Measurements from ENCODE around the gene SFT2D3. TPM values are rescaled to one million over a fixed set of nuclear protein-coding genes. Genes with fewer than 3 reads are reported as not detected.

Gene SFT2D3
- total RNA-seq, 1 donor from 2014 or later = 12.5 TPM

GRCh38 chr2:127673291-127674069 is 27.8 kb upstream of the SFT2D3 start:
- peaks cover 79% of the 10 kb centered on the region for H3K27me3 Mint-ChIP-seq
- no peak for TF ChIP-seq CTCF (conservative IDR thresholded peaks at IDR 0.05)
- no peaks in the 10 kb centered on the region for H3K9me3 Mint-ChIP-seq
- peaks cover 6% of the 10 kb centered on the region for H3K4me1 Mint-ChIP-seq (ENCODE audit: unreplicated experiment)
- H3K27ac Mint-ChIP-seq = peak overlapping the region; percentile 55
- no peak for DNase-seq (ENCODE audit: extremely low spot score, unreplicated experiment)
- H3K4me3 Mint-ChIP-seq = peak overlapping the region; percentile 90
- no peaks in the 10 kb centered on the region for H3K36me3 Mint-ChIP-seq

- Mint-ChIP-seq H3K27me3 (peaks cover 79% of the 10 kb centered on the region), H3K27ac (peak overlapping the region; percentile 93), H3K36me3 (no peaks in the 10 kb centered on the region), H3K4me1 (ENCODE audit: unreplicated experiment) (peaks cover 6% of the 10 kb centered on the region), H3K4me3 (peak overlapping the region; percentile 90), H3K9me3 (no peaks in the 10 kb centered on the region)
- no peak for DNase-seq (ENCODE audit: extremely low spot score, unreplicated experiment)
- TF ChIP-seq CTCF (conservative IDR thresholded peaks at IDR 0.05) = no peak
Observed at GRCh38 chr2:127674241-127675209, 26.8 kb upstream of the SFT2D3 start.

- H3K27me3 Mint-ChIP-seq = peaks cover 72% of the 10 kb centered on the region
- peak; percentile 24 for TF ChIP-seq CTCF (conservative IDR thresholded peaks at IDR 0.05)
- peak within 1 kb of the TSS; percentile 93 for H3K27ac Mint-ChIP-seq
- H3K4me3 Mint-ChIP-seq = peak within 1 kb of the TSS; percentile 91
- DNase-seq (ENCODE audit: extremely low spot score, unreplicated experiment) = no peak
- H3K36me3 Mint-ChIP-seq = no peaks in the 10 kb centered on the region
- no peaks in the 10 kb centered on the region for H3K9me3 Mint-ChIP-seq
- peaks cover 6% of the 10 kb centered on the region for H3K4me1 Mint-ChIP-seq (ENCODE audit: unreplicated experiment)
Observed at GRCh38 chr2:127675331-127676261, 25.7 kb upstream of the SFT2D3 start, which contains the start of gene LIMS2. Gene LIMS2, minus strand, starts transcription at chr2:127675530. Its CDS starts 506 bp downstream, at chr2:127675024.

- H3K4me1 Mint-ChIP-seq (ENCODE audit: unreplicated experiment) = peaks cover 6% of the 10 kb centered on the region
- no peak overlapping the region for H3K4me3 Mint-ChIP-seq
- H3K9me3 Mint-ChIP-seq = no peaks in the 10 kb centered on the region
- TF ChIP-seq CTCF (conservative IDR thresholded peaks at IDR 0.05) = no peak
- H3K27me3 Mint-ChIP-seq = peaks cover 66% of the 10 kb centered on the region
- DNase-seq (ENCODE audit: extremely low spot score, unreplicated experiment) = no peak
- H3K36me3 Mint-ChIP-seq = no peaks in the 10 kb centered on the region
- H3K27ac Mint-ChIP-seq = no peak overlapping the region
Observed at GRCh38 chr2:127676906-127677305, 24.4 kb upstream of the SFT2D3 start.

- DNase-seq (ENCODE audit: extremely low spot score, unreplicated experiment) = no peak
- H3K4me1 Mint-ChIP-seq (ENCODE audit: unreplicated experiment) = peaks cover 6% of the 10 kb centered on the region
- no peak overlapping the region for H3K27ac Mint-ChIP-seq
- H3K4me3 Mint-ChIP-seq = no peak overlapping the region
- no peaks in the 10 kb centered on the region for H3K9me3 Mint-ChIP-seq
- no peak for TF ChIP-seq CTCF (conservative IDR thresholded peaks at IDR 0.05)
- no peaks in the 10 kb centered on the region for H3K36me3 Mint-ChIP-seq
- peaks cover 54% of the 10 kb centered on the region for H3K27me3 Mint-ChIP-seq
Observed at GRCh38 chr2:127678531-127678930, 22.8 kb upstream of the SFT2D3 start.

All from type B pancreatic cell (in vitro differentiated cells).